MM.1S (cell line): Measurements from ENCODE around the gene KRT81.

ENCODE experiments used
- DNase-seq: peaks from one replicate; pipeline ENCODE4 v3.0.0-alpha.2; 2015
- H2AFZ ChIP-seq: fragments of 300-600 bp; sonication (generic); 2 replicates; pipeline ENCODE4 v1.6.0; 2016; ENCODE audit warnings: antibody characterized with exemption, low read length
- H3F3A ChIP-seq: fragments of 300-600 bp; sonication (generic); 2 replicates; pipeline ENCODE4 v1.6.1; 2016; ENCODE audit warnings: mild to moderate bottlenecking, antibody characterized with exemption, low read length, moderate library complexity, mixed read lengths; ENCODE audit not compliant: insufficient read depth
- H3K27ac ChIP-seq: fragments of 300-600 bp; sonication (generic); 2 replicates; pipeline ENCODE4 v1.5.1; 2016; ENCODE audit warnings: mild to moderate bottlenecking, low read length
- H3K27me3 ChIP-seq: fragments of 300-600 bp; sonication (generic); replicated peaks from 2 replicates; pipeline ENCODE4 v1.6.0; 2016; ENCODE audit warnings: low read length; ENCODE audit not compliant: insufficient read depth
- H3K36me3 ChIP-seq: fragments of 300-600 bp; sonication (generic); replicated peaks from 2 replicates; pipeline ENCODE4 v1.6.1; 2016; ENCODE audit warnings: mild to moderate bottlenecking, low read length, mixed read lengths; ENCODE audit not compliant: insufficient read depth
- H3K4me1 ChIP-seq: fragments of 300-600 bp; sonication (generic); 2 replicates; pipeline ENCODE4 v1.6.1; 2016; ENCODE audit warnings: low read length, mixed read lengths
- H3K4me2 ChIP-seq: fragments of 300-600 bp; sonication (generic); 2 replicates; pipeline ENCODE4 v1.6.0; 2016; ENCODE audit warnings: low read depth, low read length
- H3K4me3 ChIP-seq: fragments of 300-600 bp; sonication (generic); 2 replicates; pipeline ENCODE4 v1.5.1; 2016; ENCODE audit warnings: low read length, mixed read lengths
- H3K79me2 ChIP-seq: fragments of 300-600 bp; sonication (generic); 2 replicates; pipeline ENCODE4 v1.6.1; 2016; ENCODE audit warnings: mixed run types, low read length, mixed read lengths
- H3K9ac ChIP-seq: fragments of 300-600 bp; sonication (generic); 2 replicates; pipeline ENCODE4 v1.6.1; 2016; ENCODE audit warnings: low read length, mixed read lengths
- H3K9me2 ChIP-seq: fragments of 300-600 bp; sonication (generic); replicated peaks from 2 replicates; pipeline ENCODE4 v1.6.1; 2016; ENCODE audit warnings: mild to moderate bottlenecking, low read length, mixed read lengths; ENCODE audit not compliant: insufficient read depth
- H3K9me3 ChIP-seq: fragments of 300-600 bp; sonication (generic); replicated peaks from 2 replicates; pipeline ENCODE4 v1.6.1; 2016; ENCODE audit warnings: mild to moderate bottlenecking, low read length, mixed read lengths; ENCODE audit not compliant: insufficient read depth
- H4K20me1 ChIP-seq: fragments of 300-600 bp; sonication (generic); 2 replicates; pipeline ENCODE4 v1.6.1; 2016; ENCODE audit warnings: mild to moderate bottlenecking, low read length, moderate library complexity, mixed read lengths; ENCODE audit not compliant: insufficient read depth
- EZH2 ChIP-seq: fragments of 300-600 bp; sonication (generic); optimal IDR thresholded peaks from 2 replicates; pipeline ENCODE3; 2017; ENCODE audit warnings: low read depth, mild to moderate bottlenecking, antibody characterized with exemption, low read length, mixed read lengths
- EZH2phosphoT487 ChIP-seq: fragments of 300-600 bp; sonication (generic); IDR thresholded peaks from 2 replicates; pipeline ENCODE4 v1.6.1; 2018; ENCODE audit warnings: antibody characterized with exemption, low read length
- TF ChIP-seq, protein P1 (sequence below): fragments of 300-600 bp; sonication (generic); IDR thresholded peaks from 2 replicates; pipeline ENCODE4 v1.5.1; 2016; ENCODE audit warnings: antibody characterized with exemption, low read length, mixed read lengths

The KRT81 gene

DNA sequence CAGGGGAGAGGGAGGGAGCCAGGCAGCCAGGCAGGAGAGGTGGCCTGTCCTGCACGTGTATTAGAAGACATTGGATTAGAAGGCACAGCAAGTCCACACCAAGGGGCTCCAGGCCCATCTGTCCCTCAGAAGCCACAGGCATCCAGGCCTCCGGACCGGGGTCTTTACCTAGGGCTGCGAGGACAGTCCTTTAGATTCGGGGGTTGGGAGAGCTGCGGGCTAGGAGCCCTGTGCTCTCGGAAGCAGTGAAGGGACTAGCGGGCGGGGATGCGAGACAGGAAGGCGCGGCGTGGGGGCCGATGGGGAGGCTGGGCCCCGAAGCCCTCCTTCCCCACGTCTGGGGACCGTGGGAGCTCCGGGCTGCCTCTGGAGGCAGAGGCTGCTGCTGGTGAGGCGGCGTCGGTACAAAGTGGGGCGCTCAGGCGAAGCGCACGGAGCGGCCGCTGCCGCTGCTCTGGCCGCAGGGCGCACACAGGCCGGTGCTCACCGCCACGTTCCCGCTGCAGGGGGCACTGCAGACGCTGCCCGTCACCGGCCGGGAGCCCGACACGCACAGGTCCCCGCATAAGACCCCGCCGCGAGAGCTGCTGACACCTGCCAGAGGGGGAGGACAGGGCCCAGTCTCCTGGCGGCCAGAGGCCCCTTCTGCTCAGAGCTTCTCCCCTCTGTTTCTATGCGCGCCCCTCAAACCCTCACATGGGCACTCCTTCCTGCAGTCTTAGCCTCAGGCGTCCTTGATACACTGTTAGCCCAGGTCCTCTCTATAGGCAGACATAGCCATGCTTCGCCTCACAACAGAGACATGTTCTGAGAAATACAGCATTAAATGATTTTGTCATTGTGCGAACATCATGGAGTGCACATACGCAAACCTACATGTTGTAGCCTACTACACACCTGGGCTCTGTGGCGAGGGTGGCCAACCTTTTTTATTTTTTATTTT, 41.0 kb downstream of the KRT81 start:
- no peak overlapping the region for H3K27ac ChIP-seq
- H2AFZ ChIP-seq, result no peak overlapping the region
- peaks cover 22% of the 10 kb centered on the region for H3K27me3 ChIP-seq
- H4K20me1 ChIP-seq, result no peaks in the 10 kb centered on the region
- H3K79me2 ChIP-seq, result no peaks in the 10 kb centered on the region
- no peaks in the 10 kb centered on the region for H3K36me3 ChIP-seq
- DNase-seq, result no peak
- no peak overlapping the region for H3K9ac ChIP-seq
- no peak for TF ChIP-seq EZH2phosphoT487
- no peak for TF ChIP-seq EZH2
- TF ChIP-seq, protein P1, sequence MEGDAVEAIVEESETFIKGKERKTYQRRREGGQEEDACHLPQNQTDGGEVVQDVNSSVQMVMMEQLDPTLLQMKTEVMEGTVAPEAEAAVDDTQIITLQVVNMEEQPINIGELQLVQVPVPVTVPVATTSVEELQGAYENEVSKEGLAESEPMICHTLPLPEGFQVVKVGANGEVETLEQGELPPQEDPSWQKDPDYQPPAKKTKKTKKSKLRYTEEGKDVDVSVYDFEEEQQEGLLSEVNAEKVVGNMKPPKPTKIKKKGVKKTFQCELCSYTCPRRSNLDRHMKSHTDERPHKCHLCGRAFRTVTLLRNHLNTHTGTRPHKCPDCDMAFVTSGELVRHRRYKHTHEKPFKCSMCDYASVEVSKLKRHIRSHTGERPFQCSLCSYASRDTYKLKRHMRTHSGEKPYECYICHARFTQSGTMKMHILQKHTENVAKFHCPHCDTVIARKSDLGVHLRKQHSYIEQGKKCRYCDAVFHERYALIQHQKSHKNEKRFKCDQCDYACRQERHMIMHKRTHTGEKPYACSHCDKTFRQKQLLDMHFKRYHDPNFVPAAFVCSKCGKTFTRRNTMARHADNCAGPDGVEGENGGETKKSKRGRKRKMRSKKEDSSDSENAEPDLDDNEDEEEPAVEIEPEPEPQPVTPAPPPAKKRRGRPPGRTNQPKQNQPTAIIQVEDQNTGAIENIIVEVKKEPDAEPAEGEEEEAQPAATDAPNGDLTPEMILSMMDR, result no peak
- H3K4me3 ChIP-seq, result no peak overlapping the region
- no peaks in the 10 kb centered on the region for H3F3A ChIP-seq
- H3K9me3 ChIP-seq, result no peaks in the 10 kb centered on the region
- H3K4me1 ChIP-seq, result peaks cover 5% of the 10 kb centered on the region; the same call in 1 of the 2 replicates
- H3K9me2 ChIP-seq, result no peaks in the 10 kb centered on the region
- H3K4me2 ChIP-seq, result no peak overlapping the region

DNA sequence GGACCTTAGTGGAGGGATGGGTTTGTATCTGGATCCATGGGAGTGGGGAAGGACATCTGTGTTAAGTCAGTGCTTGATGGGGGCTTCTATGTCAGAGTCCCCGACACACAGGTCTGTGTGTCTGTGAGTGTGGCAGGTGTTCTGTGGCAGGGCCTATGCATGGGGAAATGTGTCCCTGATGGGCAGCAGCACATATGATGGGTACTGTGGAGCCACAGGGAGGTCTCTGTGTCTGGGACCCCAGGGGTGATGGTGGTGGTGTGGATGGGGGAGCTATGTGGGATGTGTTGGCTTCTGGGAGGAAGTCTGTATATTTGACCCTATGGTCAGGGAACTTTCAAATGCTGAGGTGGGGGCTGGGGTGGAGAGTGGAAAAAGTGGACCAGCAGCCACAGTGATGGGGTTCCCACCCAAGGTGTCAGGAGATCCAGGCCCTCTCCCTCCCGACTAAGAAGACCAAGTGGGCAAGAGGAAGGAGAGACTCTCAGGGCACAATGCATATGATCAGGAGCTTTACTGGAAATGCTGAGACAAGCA, 41.8 kb downstream of the KRT81 start:
- Histone ChIP-seq H4K20me1 (no peaks in the 10 kb centered on the region), H3K4me3 (no peak overlapping the region), H3K9me3 (no peaks in the 10 kb centered on the region), H3K27ac (no peak overlapping the region), H3F3A (no peaks in the 10 kb centered on the region), H3K79me2 (no peaks in the 10 kb centered on the region), H3K9ac (no peak overlapping the region), H3K27me3 (peaks cover 15% of the 10 kb centered on the region), H3K4me1 (peaks cover 5% of the 10 kb centered on the region; the same call in 1 of the 2 replicates), H3K36me3 (no peaks in the 10 kb centered on the region), H2AFZ (no peak overlapping the region), H3K9me2 (no peaks in the 10 kb centered on the region), H3K4me2 (peak overlapping the region; percentile 16; the same call in 1 of the 2 replicates)
- DNase-seq, result no peak
- TF ChIP-seq EZH2, result no peak

DNA sequence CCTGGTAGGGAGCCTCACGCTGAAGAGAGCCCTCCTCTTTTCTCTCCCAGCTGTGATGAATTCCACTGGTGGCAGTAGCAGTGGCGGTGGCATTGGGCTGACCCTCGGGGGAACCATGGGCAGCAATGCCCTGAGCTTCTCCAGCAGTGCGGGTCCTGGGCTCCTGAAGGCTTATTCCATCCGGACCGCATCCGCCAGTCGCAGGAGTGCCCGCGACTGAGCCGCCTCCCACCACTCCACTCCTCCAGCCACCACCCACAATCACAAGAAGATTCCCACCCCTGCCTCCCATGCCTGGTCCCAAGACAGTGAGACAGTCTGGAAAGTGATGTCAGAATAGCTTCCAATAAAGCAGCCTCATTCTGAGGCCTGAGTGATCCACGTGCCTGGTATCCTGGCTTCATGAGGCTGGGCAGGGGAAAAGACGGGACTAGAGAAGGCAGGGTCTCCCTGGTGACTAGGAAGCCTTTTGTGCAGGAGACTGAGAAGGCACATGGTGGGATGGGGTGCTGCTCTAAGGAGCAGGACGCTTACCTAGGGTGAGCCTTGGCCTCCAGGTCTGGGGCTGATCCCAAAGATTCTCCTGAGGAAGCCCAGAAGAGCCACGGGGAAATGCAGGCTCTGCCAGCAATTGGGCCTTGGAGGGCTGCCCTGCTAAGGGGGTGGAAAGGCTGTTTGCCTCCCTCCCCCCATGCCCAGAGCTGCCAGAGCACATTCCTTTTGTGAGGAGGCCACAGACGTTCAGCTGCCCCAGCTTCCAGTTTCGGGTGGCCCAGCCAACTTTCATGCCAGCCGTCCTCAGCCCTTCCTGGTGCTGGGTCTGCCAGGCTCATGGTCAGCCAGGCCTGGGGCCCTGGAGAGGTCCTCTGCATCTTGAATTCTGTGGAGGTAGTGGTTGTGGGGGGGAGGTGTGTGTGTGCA, 42.5 kb downstream of the KRT81 start:
- TF ChIP-seq EZH2phosphoT487 (no peak), EZH2 (no peak)
- TF ChIP-seq, protein P1, result no peak
- Histone ChIP-seq H4K20me1 (no peaks in the 10 kb centered on the region), H3K27ac (no peak overlapping the region), H3K4me1 (peaks cover 5% of the 10 kb centered on the region; the same call in 1 of the 2 replicates), H3K4me2 (peak overlapping the region; percentile 16; the same call in 1 of the 2 replicates), H3K9ac (no peak overlapping the region), H3F3A (no peaks in the 10 kb centered on the region), H3K36me3 (no peaks in the 10 kb centered on the region), H3K9me2 (no peaks in the 10 kb centered on the region), H3K79me2 (no peaks in the 10 kb centered on the region), H3K9me3 (no peaks in the 10 kb centered on the region), H2AFZ (no peak overlapping the region), H3K27me3 (peaks cover 8% of the 10 kb centered on the region), H3K4me3 (no peak overlapping the region)
- no peak for DNase-seq
